GM12878 (cell line): ENCODE data around the gene CHN2.

Experiments used
- BHLHE40 ChIP-seq, 2 experiments: fragments of 450-650 bp in 1 of 2; IDR thresholded peaks; 2 replicates each; pipeline ENCODE4 v1.6.1; 2011 to 2017; ENCODE audit warnings: low read depth in 2 of 2, borderline replicate concordance in 1 of 2, improper control_type of control experiment in 1 of 2, low read length in 1 of 2, mild to moderate bottlenecking in 1 of 2
- CREB1 ChIP-seq: IDR thresholded peaks from 2 replicates; pipeline ENCODE4 v1.6.1; 2012; ENCODE audit warnings: low read depth, mild to moderate bottlenecking, inconsistent platforms
- EGR1 ChIP-seq, 2 experiments: IDR thresholded peaks; 1 replicate in 1 of 2; 2 replicates in 1 of 2; pipeline ENCODE4 v1.6.1; 2011 to 2012; ENCODE audit warnings: low read depth in 2 of 2, low read length in 2 of 2, borderline replicate concordance in 1 of 2, mild to moderate bottlenecking in 1 of 2, moderate library complexity in 1 of 2
- EP300 ChIP-seq, 2 experiments: fragments of 150-350 bp in 1 of 2; IDR thresholded peaks; 2 replicates each; pipeline ENCODE4 v1.6.1; 2011 to 2012; ENCODE audit warnings: low read depth in 2 of 2, low read length in 2 of 2, borderline replicate concordance in 1 of 2, improper control_type of control experiment in 1 of 2, inconsistent platforms in 1 of 2; ENCODE audit not compliant: control insufficient read depth in 1 of 2
- ESRRA ChIP-seq: IDR thresholded peaks from 2 replicates; pipeline ENCODE4 v1.6.1; 2012; ENCODE audit warnings: mild to moderate bottlenecking, low read length, improper control_type of control experiment
- NRF1 ChIP-seq: conservative IDR thresholded peaks from 2 replicates; pipeline ENCODE4 v1.6.1; 2011; ENCODE audit warnings: mild to moderate bottlenecking, low read depth, low read length, improper control_type of control experiment
- POLR2A ChIP-seq: IDR thresholded peaks from 2 replicates; pipeline ENCODE4 v1.6.1; 2011; ENCODE audit warnings: low read depth, mild to moderate bottlenecking, low read length
- RAD21 ChIP-seq: IDR thresholded peaks from 2 replicates; pipeline ENCODE4 v1.6.1; 2011; ENCODE audit warnings: mild to moderate bottlenecking, low read depth, low read length, moderate library complexity; ENCODE audit not compliant: insufficient read depth
- TAF1 ChIP-seq: IDR thresholded peaks from 2 replicates; pipeline ENCODE4 v1.6.1; 2011; ENCODE audit warnings: mild to moderate bottlenecking, low read depth, low read length, borderline replicate concordance
- ZZZ3 ChIP-seq: IDR thresholded peaks from 2 replicates; pipeline ENCODE4 v1.6.1; 2011; ENCODE audit warnings: low read depth; ENCODE audit not compliant: control insufficient read depth, insufficient read length
- TF ChIP-seq, protein P1 (sequence below), 3 experiments: IDR thresholded peaks in 2 of 3; conservative IDR thresholded peaks in 1 of 3; 2 replicates each; pipeline ENCODE4 v1.5.1; 2011; ENCODE audit warnings: low read depth in 3 of 3, low read length in 3 of 3, mild to moderate bottlenecking in 3 of 3, control low read depth in 2 of 3, moderate library complexity in 2 of 3, inconsistent platforms in 1 of 3, mixed read lengths in 1 of 3; ENCODE audit not compliant: control insufficient read depth in 2 of 3, insufficient read depth in 1 of 3; ENCODE audit errors: extremely low read depth in 1 of 3

DNA sequence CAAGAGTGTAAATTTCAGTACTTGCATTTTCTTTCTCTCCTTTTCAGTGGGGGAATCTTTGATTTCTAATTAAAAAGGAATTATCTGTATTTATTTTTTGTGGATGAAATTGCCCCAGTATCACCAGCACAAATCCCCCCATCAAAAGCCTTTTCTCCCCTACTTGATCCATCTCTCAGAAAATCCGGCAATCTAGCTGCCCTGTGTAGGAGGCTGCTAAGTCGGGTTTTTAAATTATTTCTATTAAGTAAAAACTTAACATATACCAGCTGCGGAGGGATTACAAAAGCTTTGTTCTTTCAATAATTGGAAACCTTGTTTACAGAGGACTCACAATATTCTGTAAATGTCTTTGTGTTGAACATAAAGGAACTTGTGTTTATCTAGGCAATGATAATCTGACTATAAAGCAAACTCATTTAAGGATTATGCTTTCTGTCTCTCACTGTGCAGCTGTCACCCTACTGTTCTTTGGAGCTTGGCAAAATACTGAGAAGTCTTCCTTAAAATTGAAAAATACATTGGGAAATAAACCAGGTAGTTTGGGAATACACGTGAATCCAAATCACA lies 191.7 kb downstream of the CHN2 start:
- TF ChIP-seq ESRRA = no peak
- no peak for TF ChIP-seq NRF1
- TF ChIP-seq RAD21 = no peak
- no peak for TF ChIP-seq POLR2A
- TF ChIP-seq, protein P1, sequence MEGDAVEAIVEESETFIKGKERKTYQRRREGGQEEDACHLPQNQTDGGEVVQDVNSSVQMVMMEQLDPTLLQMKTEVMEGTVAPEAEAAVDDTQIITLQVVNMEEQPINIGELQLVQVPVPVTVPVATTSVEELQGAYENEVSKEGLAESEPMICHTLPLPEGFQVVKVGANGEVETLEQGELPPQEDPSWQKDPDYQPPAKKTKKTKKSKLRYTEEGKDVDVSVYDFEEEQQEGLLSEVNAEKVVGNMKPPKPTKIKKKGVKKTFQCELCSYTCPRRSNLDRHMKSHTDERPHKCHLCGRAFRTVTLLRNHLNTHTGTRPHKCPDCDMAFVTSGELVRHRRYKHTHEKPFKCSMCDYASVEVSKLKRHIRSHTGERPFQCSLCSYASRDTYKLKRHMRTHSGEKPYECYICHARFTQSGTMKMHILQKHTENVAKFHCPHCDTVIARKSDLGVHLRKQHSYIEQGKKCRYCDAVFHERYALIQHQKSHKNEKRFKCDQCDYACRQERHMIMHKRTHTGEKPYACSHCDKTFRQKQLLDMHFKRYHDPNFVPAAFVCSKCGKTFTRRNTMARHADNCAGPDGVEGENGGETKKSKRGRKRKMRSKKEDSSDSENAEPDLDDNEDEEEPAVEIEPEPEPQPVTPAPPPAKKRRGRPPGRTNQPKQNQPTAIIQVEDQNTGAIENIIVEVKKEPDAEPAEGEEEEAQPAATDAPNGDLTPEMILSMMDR (IDR thresholded peaks at IDR 0.05 in 2 of 3, conservative IDR thresholded peaks at IDR 0.05 in 1 of 3; ENCODE audit: control insufficient read depth in 2 of 3, extremely low read depth in 1 of 3, insufficient read depth in 1 of 3, low read depth in 3 of 3, low read length in 3 of 3) = no peak
- no peak for TF ChIP-seq BHLHE40 (IDR thresholded peaks at IDR 0.05; ENCODE audit: borderline replicate concordance in 1 of 2, low read depth in 2 of 2, low read length in 1 of 2)
- no peak for TF ChIP-seq CREB1
- no peak for TF ChIP-seq TAF1
- no peak for TF ChIP-seq EP300 (IDR thresholded peaks at IDR 0.05; ENCODE audit: borderline replicate concordance in 1 of 2, control insufficient read depth in 1 of 2, low read depth in 2 of 2, low read length in 2 of 2)
- no peak for TF ChIP-seq EGR1 (IDR thresholded peaks at IDR 0.05; ENCODE audit: borderline replicate concordance in 1 of 2, low read depth in 2 of 2, low read length in 2 of 2)
- TF ChIP-seq ZZZ3 = no peak
